Measurements from ENCODE around the gene SPRED3. TPM values are rescaled to one million over a fixed set of nuclear protein-coding genes. Genes with fewer than 3 reads are reported as not detected.

The SPRED3 gene
- total RNA-seq, 1 experiment from 2014 or later, result 0.72 TPM

DNA sequence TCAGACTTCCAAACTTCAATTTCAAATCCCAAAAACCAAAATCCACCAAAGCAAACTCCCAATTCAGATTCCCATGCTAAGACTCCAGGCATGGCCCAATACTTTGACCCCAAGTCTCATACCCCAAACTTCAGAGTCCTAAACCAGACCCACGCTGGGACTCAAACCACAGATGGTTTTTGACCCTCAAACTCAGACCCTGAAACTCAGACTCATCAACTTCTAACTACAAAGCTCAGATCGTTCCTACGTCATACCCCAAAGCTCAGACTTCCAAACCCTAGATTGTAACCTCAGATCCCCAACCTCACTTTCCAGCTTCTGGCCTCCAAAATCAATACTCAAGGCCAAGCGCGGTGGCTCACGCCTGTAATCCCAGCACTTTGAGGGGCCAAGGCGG is 56.9 kb downstream of the SPRED3 start:
- DNase-seq (ENCODE audit: low read depth), result no peak

DNA sequence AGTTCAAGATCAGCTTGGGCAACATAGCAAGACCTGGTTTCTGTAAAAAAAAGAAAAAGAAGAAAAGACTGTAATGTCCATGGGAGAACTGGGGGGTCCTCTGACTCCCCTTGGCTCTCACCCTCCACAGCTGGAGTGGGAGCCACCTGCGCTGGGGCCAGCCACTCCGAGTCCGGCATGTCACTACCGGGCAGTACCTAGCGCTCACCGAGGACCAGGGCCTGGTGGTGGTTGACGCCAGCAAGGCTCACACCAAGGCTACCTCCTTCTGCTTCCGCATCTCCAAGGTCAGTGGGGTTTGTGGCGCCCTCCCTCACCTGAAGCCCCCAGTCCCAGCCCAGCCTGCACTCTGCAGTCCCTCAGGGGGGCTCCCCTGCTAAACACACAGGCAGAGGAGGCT is 59.7 kb downstream of the SPRED3 start:
- DNase-seq (ENCODE audit: low read depth), result no peak

Other genes starting within 250 kb of the SPRED3 start
- 1.7 and 3.0 TPM in 2 replicates for gene DPF1, start 164.5 kb upstream of the SPRED3 start, total RNA-seq (2014; rRNA removed; shearing (Covaris generic))
- not detected in 2 replicates for gene PPP1R14A, start 132.3 kb upstream of the SPRED3 start, total RNA-seq (2014; rRNA removed; shearing (Covaris generic))
- gene SPINT2, start 124.1 kb upstream of the SPRED3 start, total RNA-seq (2014; rRNA removed; shearing (Covaris generic)), result 0.48 TPM in 1 of 2 replicates, not detected in the other
- gene C19orf33, start 84.4 kb upstream of the SPRED3 start, total RNA-seq (2014; rRNA removed; shearing (Covaris generic)), result not detected in 2 replicates
- gene YIF1B, start 72.8 kb upstream of the SPRED3 start, total RNA-seq (2014; rRNA removed; shearing (Covaris generic)), result 80.1 and 106 TPM in 2 replicates
- 0.12 and 0.29 TPM in 2 replicates for gene KCNK6, start 68.9 kb upstream of the SPRED3 start, total RNA-seq (2014; rRNA removed; shearing (Covaris generic))
- gene CATSPERG, start 52.9 kb upstream of the SPRED3 start, total RNA-seq (2014; rRNA removed; shearing (Covaris generic)), result 0.10 TPM in 1 of 2 replicates, not detected in the other
- 478 and 533 TPM in 2 replicates for gene PSMD8, start 14.1 kb upstream of the SPRED3 start, total RNA-seq (2014; rRNA removed; shearing (Covaris generic))
- gene GGN, start 663 bp upstream of the SPRED3 start, total RNA-seq (2014; rRNA removed; shearing (Covaris generic)), result 0.36 TPM in 1 of 2 replicates, not detected in the other
- gene FAM98C, start 14.4 kb downstream of the SPRED3 start, total RNA-seq (2014; rRNA removed; shearing (Covaris generic)), result 8.7 and 14.6 TPM in 2 replicates
- not detected in 2 replicates for gene RASGRP4, start 37.5 kb downstream of the SPRED3 start, total RNA-seq (2014; rRNA removed; shearing (Covaris generic))
- under 0.01 TPM in 1 of 2 replicates, not detected in the other for gene RYR1, start 45.0 kb downstream of the SPRED3 start, total RNA-seq (2014; rRNA removed; shearing (Covaris generic))
- gene MAP4K1, start 229.3 kb downstream of the SPRED3 start, total RNA-seq (2014; rRNA removed; shearing (Covaris generic)), result 0.39 TPM in 1 of 2 replicates, not detected in the other
- gene EIF3K, start 230.5 kb downstream of the SPRED3 start, total RNA-seq (2014; rRNA removed; shearing (Covaris generic)), result 689 and 728 TPM in 2 replicates

Data from RPMI7951 (cell line).